Kidney epithelial cell (primary cell): ENCODE measurements around the gene MRPL45. TPM values are rescaled to one million over a fixed set of nuclear protein-coding genes. Genes with fewer than 3 reads are reported as not detected.

Experiments
- DNase-seq: peaks from one replicate; pipeline ENCODE4 v3.0.0-alpha.2; 2010; ENCODE audit warnings: low read depth
- H3K27me3 ChIP-seq: 2 replicates; pipeline ENCODE4 v1.6.0; 2011; ENCODE audit warnings: low read length; ENCODE audit not compliant: control insufficient read depth, insufficient read depth
- H3K36me3 ChIP-seq: 2 replicates; pipeline ENCODE4 v1.5.1; 2011; ENCODE audit warnings: low read length; ENCODE audit not compliant: control insufficient read depth, insufficient read depth
- H3K4me3 ChIP-seq: 2 replicates; pipeline ENCODE4 v1.5.1; 2011; ENCODE audit warnings: low read depth, mild to moderate bottlenecking, control low read depth, low read length
- CTCF ChIP-seq: IDR thresholded peaks from 2 replicates; pipeline ENCODE4 v1.5.1; 2011; ENCODE audit warnings: mild to moderate bottlenecking, moderate library complexity, low read length, control low read depth, inconsistent platforms; ENCODE audit not compliant: insufficient read depth, poor library complexity, severe bottlenecking
- total RNA-seq: library from RNA; depleted of rRNA; stranded (reverse); fragments of >200 nt; gene quantifications from 2 replicates; pipeline ENCODE4 v1.2.3, GENCODE V29; 2015

Gene MRPL45
- total RNA-seq, 1 donor from 2014 or later, result 48.3 TPM

- Histone ChIP-seq H3K27me3 (no peaks in the 10 kb centered on the region), H3K4me3 (no peak overlapping the region), H3K36me3 (no peaks in the 10 kb centered on the region)
- no peak for TF ChIP-seq CTCF
- no peak for DNase-seq
These were observed 30.2 kb downstream of the MRPL45 start for GRCh38 chr17:38326996-38327792.

- no peak for TF ChIP-seq CTCF
- no peak for DNase-seq
- H3K4me3 ChIP-seq, result no peak overlapping the region
- H3K27me3 ChIP-seq, result peaks cover under 1% of the 10 kb centered on the region
- H3K36me3 ChIP-seq, result no peaks in the 10 kb centered on the region
These were observed 31.0 kb downstream of the MRPL45 start for GRCh38 chr17:38327936-38328335.

GRCh38 chr17:38328620-38329019 is 31.7 kb downstream of the MRPL45 start:
- no peak for DNase-seq
- Histone ChIP-seq H3K27me3 (peaks cover 4% of the 10 kb centered on the region), H3K36me3 (no peaks in the 10 kb centered on the region), H3K4me3 (no peak overlapping the region)
- TF ChIP-seq CTCF, result no peak

- Histone ChIP-seq H3K4me3 (no peak overlapping the region), H3K27me3 (peaks cover 7% of the 10 kb centered on the region), H3K36me3 (no peaks in the 10 kb centered on the region)
- no peak for DNase-seq
- no peak for TF ChIP-seq CTCF
These were observed 32.3 kb downstream of the MRPL45 start for GRCh38 chr17:38329284-38329683.

- H3K27me3 ChIP-seq, result peaks cover 9% of the 10 kb centered on the region
- DNase-seq, result no peak
- H3K4me3 ChIP-seq, result no peak overlapping the region
- no peak for TF ChIP-seq CTCF
- no peaks in the 10 kb centered on the region for H3K36me3 ChIP-seq
These were observed 33.1 kb downstream of the MRPL45 start for GRCh38 chr17:38329808-38330730.
